Measurements from ENCODE around the gene ERBB4.

- TF ChIP-seq POLR2A (IDR thresholded peaks at IDR 0.05; ENCODE audit: low read length) (no peak), HOXA7 (CRISPR knock-in tag; IDR thresholded peaks at IDR 0.05) (no peak), EP300 (IDR thresholded peaks at IDR 0.05) (no peak), CTCF (IDR thresholded peaks at IDR 0.05) (no peak), MAX (IDR thresholded peaks at IDR 0.05) (no peak), CEBPB (IDR thresholded peaks at IDR 0.05) (no peak)
Measured at GRCh38 chr2:211358504-211358903, 1180.1 kb downstream of the ERBB4 start.
